Measurements from ENCODE around the gene TBC1D14. TPM values are rescaled to one million over a fixed set of nuclear protein-coding genes. Genes with fewer than 3 reads are reported as not detected.

Gene TBC1D14
- total RNA-seq, 1 experiment from 2014 or later, result 35.2 TPM

GRCh38 chr4:7052313-7052712, 142.7 kb downstream of the TBC1D14 start:
- H3K4me3 ChIP-seq (ENCODE audit: low read length), result no peak overlapping the region
- peaks cover 20% of the 10 kb centered on the region for H4K20me1 ChIP-seq (ENCODE audit: insufficient read depth, low read depth, low read length)
- H2AFZ ChIP-seq (ENCODE audit: low read length), result no peak overlapping the region
- no peak overlapping the region for H3K4me2 ChIP-seq (ENCODE audit: low read depth, low read length, poor library complexity, severe bottlenecking)
- H3K9ac ChIP-seq (ENCODE audit: low read length), result no peak overlapping the region
- no peaks in the 10 kb centered on the region for H3K27me3 ChIP-seq (ENCODE audit: low read length)
- peaks cover 3% of the 10 kb centered on the region; the same call in 1 of the 2 replicates for H3K36me3 ChIP-seq (ENCODE audit: insufficient read depth, low read length)
- no peak overlapping the region for H3K27ac ChIP-seq (ENCODE audit: low read length)
- DNase-seq, result no peak
- H3K9me2 ChIP-seq (replicated peaks; ENCODE audit: insufficient read depth, low read length), result no peaks in the 10 kb centered on the region
- no peaks in the 10 kb centered on the region for H3K9me3 ChIP-seq (ENCODE audit: low read length)
- H3K79me2 ChIP-seq (ENCODE audit: low read length), result peaks cover 56% of the 10 kb centered on the region
- peaks cover 11% of the 10 kb centered on the region for H3K4me1 ChIP-seq (ENCODE audit: low read length)

GRCh38 chr4:7052923-7053715, 143.5 kb downstream of the TBC1D14 start:
- H3K9ac ChIP-seq (ENCODE audit: low read length), result no peak overlapping the region
- peaks cover 48% of the 10 kb centered on the region for H3K79me2 ChIP-seq (ENCODE audit: low read length)
- DNase-seq, result no peak
- H3K27me3 ChIP-seq (ENCODE audit: low read length), result no peaks in the 10 kb centered on the region
- peaks cover 9% of the 10 kb centered on the region for H3K4me1 ChIP-seq (ENCODE audit: low read length)
- no peak overlapping the region for H3K4me2 ChIP-seq (ENCODE audit: low read depth, low read length, poor library complexity, severe bottlenecking)
- no peak overlapping the region for H3K4me3 ChIP-seq (ENCODE audit: low read length)
- H2AFZ ChIP-seq (ENCODE audit: low read length), result no peak overlapping the region
- peaks cover 3% of the 10 kb centered on the region; the same call in 1 of the 2 replicates for H3K36me3 ChIP-seq (ENCODE audit: insufficient read depth, low read length)
- H4K20me1 ChIP-seq (ENCODE audit: insufficient read depth, low read depth, low read length), result 0 out of 2 replicates have a peak, but pooled peaks cover 17% of the 10 kb centered on the region
- H3K27ac ChIP-seq (ENCODE audit: low read length), result no peak overlapping the region
- H3K9me3 ChIP-seq (ENCODE audit: low read length), result no peaks in the 10 kb centered on the region
- H3K9me2 ChIP-seq (replicated peaks; ENCODE audit: insufficient read depth, low read length), result no peaks in the 10 kb centered on the region

- Histone ChIP-seq H3K36me3 (ENCODE audit: insufficient read depth, low read length) (peaks cover 8% of the 10 kb centered on the region; the same call in 1 of the 2 replicates), H2AFZ (ENCODE audit: low read length) (no peak overlapping the region), H3K4me3 (ENCODE audit: low read length) (no peak overlapping the region), H3K79me2 (ENCODE audit: low read length) (peaks cover 37% of the 10 kb centered on the region), H3K27ac (ENCODE audit: low read length) (no peak overlapping the region), H3K9ac (ENCODE audit: low read length) (no peak overlapping the region), H3K9me2 (replicated peaks; ENCODE audit: insufficient read depth, low read length) (no peaks in the 10 kb centered on the region), H4K20me1 (ENCODE audit: insufficient read depth, low read depth, low read length) (0 out of 2 replicates have a peak, but pooled peaks cover 17% of the 10 kb centered on the region), H3K9me3 (ENCODE audit: low read length) (no peaks in the 10 kb centered on the region), H3K4me1 (ENCODE audit: low read length) (peaks cover 9% of the 10 kb centered on the region), H3K27me3 (ENCODE audit: low read length) (no peaks in the 10 kb centered on the region), H3K4me2 (ENCODE audit: low read depth, low read length, poor library complexity, severe bottlenecking) (no peak overlapping the region)
- DNase-seq, result no peak
These were observed 144.7 kb downstream of the TBC1D14 start for GRCh38 chr4:7054106-7054880.

GRCh38 chr4:7055111-7055989, 145.7 kb downstream of the TBC1D14 start:
- Histone ChIP-seq H4K20me1 (ENCODE audit: insufficient read depth, low read depth, low read length) (0 out of 2 replicates have a peak, but pooled peaks cover 8% of the 10 kb centered on the region), H3K36me3 (ENCODE audit: insufficient read depth, low read length) (peaks cover 18% of the 10 kb centered on the region; the same call in 1 of the 2 replicates), H3K4me3 (ENCODE audit: low read length) (no peak overlapping the region), H3K79me2 (ENCODE audit: low read length) (peaks cover 30% of the 10 kb centered on the region), H3K27ac (ENCODE audit: low read length) (no peak overlapping the region), H2AFZ (ENCODE audit: low read length) (no peak overlapping the region), H3K27me3 (ENCODE audit: low read length) (no peaks in the 10 kb centered on the region), H3K9ac (ENCODE audit: low read length) (no peak overlapping the region), H3K4me1 (ENCODE audit: low read length) (peaks cover 9% of the 10 kb centered on the region), H3K9me2 (replicated peaks; ENCODE audit: insufficient read depth, low read length) (no peaks in the 10 kb centered on the region), H3K4me2 (ENCODE audit: low read depth, low read length, poor library complexity, severe bottlenecking) (no peak overlapping the region), H3K9me3 (ENCODE audit: low read length) (no peaks in the 10 kb centered on the region)
- no peak for DNase-seq

GRCh38 chr4:7055990-7056325, 146.3 kb downstream of the TBC1D14 start:
- H3K9ac ChIP-seq (ENCODE audit: low read length), result no peak overlapping the region
- no peak for DNase-seq
- H3K4me1 ChIP-seq (ENCODE audit: low read length), result peaks cover 9% of the 10 kb centered on the region
- H2AFZ ChIP-seq (ENCODE audit: low read length), result no peak overlapping the region
- H3K36me3 ChIP-seq (ENCODE audit: insufficient read depth, low read length), result peaks cover 23% of the 10 kb centered on the region; the same call in 1 of the 2 replicates
- H3K9me2 ChIP-seq (replicated peaks; ENCODE audit: insufficient read depth, low read length), result no peaks in the 10 kb centered on the region
- H3K27me3 ChIP-seq (ENCODE audit: low read length), result no peaks in the 10 kb centered on the region
- H3K27ac ChIP-seq (ENCODE audit: low read length), result no peak overlapping the region
- H3K79me2 ChIP-seq (ENCODE audit: low read length), result peaks cover 24% of the 10 kb centered on the region; the same call in 1 of the 2 replicates
- no peak overlapping the region for H3K4me3 ChIP-seq (ENCODE audit: low read length)
- H3K4me2 ChIP-seq (ENCODE audit: low read depth, low read length, poor library complexity, severe bottlenecking), result no peak overlapping the region
- no peaks in the 10 kb centered on the region for H3K9me3 ChIP-seq (ENCODE audit: low read length)
- H4K20me1 ChIP-seq (ENCODE audit: insufficient read depth, low read depth, low read length), result 0 out of 2 replicates have a peak, but pooled peaks cover 4% of the 10 kb centered on the region

- Histone ChIP-seq H3K79me2 (ENCODE audit: low read length) (peaks cover 12% of the 10 kb centered on the region), H4K20me1 (ENCODE audit: insufficient read depth, low read depth, low read length) (peaks cover 11% of the 10 kb centered on the region; the same call in 1 of the 2 replicates), H3K9me2 (replicated peaks; ENCODE audit: insufficient read depth, low read length) (no peaks in the 10 kb centered on the region), H3K4me1 (ENCODE audit: low read length) (peaks cover 9% of the 10 kb centered on the region), H3K9me3 (ENCODE audit: low read length) (no peaks in the 10 kb centered on the region), H2AFZ (ENCODE audit: low read length) (no peak overlapping the region), H3K27ac (ENCODE audit: low read length) (no peak overlapping the region), H3K27me3 (ENCODE audit: low read length) (no peaks in the 10 kb centered on the region), H3K4me2 (ENCODE audit: low read depth, low read length, poor library complexity, severe bottlenecking) (no peak overlapping the region), H3K4me3 (ENCODE audit: low read length) (no peak overlapping the region), H3K36me3 (ENCODE audit: insufficient read depth, low read length) (peaks cover 45% of the 10 kb centered on the region; the same call in 1 of the 2 replicates), H3K9ac (ENCODE audit: low read length) (no peak overlapping the region)
- no peak for DNase-seq
These were observed 149.2 kb downstream of the TBC1D14 start for GRCh38 chr4:7058792-7059191.

GRCh38 chr4:7059662-7060061, 150.0 kb downstream of the TBC1D14 start:
- Histone ChIP-seq H4K20me1 (ENCODE audit: insufficient read depth, low read depth, low read length) (peaks cover 11% of the 10 kb centered on the region; the same call in 1 of the 2 replicates), H3K27me3 (ENCODE audit: low read length) (no peaks in the 10 kb centered on the region), H2AFZ (ENCODE audit: low read length) (no peak overlapping the region), H3K9me3 (ENCODE audit: low read length) (no peaks in the 10 kb centered on the region), H3K79me2 (ENCODE audit: low read length) (peaks cover 15% of the 10 kb centered on the region), H3K9ac (ENCODE audit: low read length) (no peak overlapping the region), H3K27ac (ENCODE audit: low read length) (no peak overlapping the region), H3K4me3 (ENCODE audit: low read length) (no peak overlapping the region), H3K4me1 (ENCODE audit: low read length) (peaks cover 7% of the 10 kb centered on the region), H3K4me2 (ENCODE audit: low read depth, low read length, poor library complexity, severe bottlenecking) (no peak overlapping the region), H3K9me2 (replicated peaks; ENCODE audit: insufficient read depth, low read length) (no peaks in the 10 kb centered on the region), H3K36me3 (ENCODE audit: insufficient read depth, low read length) (peaks cover 50% of the 10 kb centered on the region; the same call in 1 of the 2 replicates)
- no peak for DNase-seq

Data from Karpas-422 (cell line).